C1 segment of cervical spinal cord (tissue), 14 donors: ENCODE data around the gene CAPZA1.
"Not testable (repeated sequence)": the region's sequence is repeated elsewhere in the genome, so short reads cannot be mapped to it uniquely, and the experiment has no call there.

Experiments
- DNase-seq, 14 donors: peaks; one replicate each; lab custom pipeline; 2025; lab: John Stamatoyannopoulos, UW

CAPZA1 gene

DNA sequence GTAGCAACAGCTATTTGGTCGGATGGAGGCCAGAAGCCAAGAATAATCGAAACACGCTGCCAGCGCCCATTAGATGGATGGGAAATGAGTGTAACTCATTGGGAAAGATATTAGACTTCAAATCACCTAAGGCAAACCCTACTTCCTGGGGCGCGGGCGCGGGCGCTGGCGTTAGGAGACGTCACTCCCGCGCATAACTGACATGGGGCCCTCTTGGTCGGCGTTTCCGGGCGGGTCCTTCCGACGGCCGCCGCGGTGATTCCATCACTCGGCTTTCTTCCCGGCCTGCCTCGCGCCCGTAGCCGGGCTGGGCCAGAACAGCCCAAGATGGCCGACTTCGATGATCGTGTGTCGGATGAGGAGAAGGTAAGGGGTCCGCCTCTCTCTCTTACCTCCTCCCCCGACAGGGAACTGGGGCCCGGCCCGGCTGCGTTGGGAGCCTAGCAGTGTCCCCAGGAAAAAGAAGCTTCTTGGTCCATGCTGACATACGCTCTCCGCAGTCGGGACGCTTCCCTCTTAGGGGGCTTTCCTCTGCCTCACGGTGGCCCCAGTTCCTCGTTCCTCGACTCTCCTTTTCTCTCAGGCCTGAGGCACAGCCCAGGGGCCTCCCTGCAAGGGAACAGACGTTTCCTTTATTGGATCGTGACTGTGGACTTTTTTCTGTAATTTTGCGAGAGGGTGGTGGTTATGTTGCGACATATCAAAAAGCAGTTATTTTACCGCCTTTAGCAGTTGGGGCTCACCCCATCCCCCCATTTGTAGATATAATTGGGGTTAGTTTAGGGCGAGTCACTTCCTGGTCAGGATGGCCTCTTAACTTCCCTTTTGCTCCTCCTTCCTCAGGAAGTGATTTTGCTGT, at the start of gene CAPZA1:
Gene CAPZA1, plus strand, starts transcription at position 315 of the 859 bp plus-strand sequence. Its CDS starts 13 bp downstream, at position 328.
- peak; percentile 38 to 91 (median 88) for DNase-seq

DNA sequence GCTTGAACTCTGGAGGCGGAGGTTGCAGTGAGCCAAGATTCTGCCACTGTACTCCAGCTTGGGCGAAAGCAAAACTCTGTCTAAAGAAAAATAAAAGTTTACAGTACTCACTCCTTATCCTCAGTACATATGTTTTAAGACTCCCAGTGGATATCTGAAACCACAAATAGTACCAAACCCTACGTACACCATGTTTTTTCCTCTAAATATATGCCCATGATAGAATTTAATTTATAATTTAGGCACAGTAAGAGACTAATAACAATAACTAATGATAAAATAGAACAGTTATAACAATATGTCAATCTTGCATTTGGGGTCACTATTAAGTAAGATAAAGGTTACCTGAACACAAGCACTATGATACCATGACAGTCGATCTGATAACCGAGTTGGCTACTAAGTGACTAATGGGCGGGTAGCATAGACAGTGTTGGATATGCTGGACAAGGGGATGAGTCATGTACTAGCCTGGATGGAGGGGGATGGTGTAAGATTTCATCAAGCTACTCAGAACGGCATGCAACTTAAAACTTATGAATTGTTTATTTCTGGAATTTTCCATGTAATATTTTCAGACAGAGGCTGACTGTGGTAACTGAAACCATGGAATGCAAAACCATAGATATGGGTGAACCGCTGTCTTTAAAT, 44.4 kb upstream of the CAPZA1 start:
- no peak for DNase-seq

DNA sequence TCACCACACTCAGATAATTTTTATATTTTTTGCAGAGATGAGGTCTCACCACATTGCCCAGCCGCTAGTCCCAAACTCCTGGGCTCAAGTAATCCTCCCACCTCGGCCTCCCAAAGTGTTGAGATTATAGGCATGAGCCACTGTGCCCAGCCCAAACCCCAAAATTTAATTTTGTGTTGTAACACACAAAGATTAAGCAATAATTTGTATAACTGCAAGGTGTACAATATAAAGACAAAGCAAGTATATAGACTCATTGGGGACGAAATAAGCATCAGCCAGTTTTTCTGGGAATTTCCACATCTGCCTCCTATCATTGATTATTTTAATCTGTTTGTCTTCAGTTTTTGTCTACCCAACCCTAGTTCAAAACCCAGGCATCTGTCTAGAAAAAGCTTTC, 43.4 kb upstream of the CAPZA1 start:
- no peak for DNase-seq

DNA sequence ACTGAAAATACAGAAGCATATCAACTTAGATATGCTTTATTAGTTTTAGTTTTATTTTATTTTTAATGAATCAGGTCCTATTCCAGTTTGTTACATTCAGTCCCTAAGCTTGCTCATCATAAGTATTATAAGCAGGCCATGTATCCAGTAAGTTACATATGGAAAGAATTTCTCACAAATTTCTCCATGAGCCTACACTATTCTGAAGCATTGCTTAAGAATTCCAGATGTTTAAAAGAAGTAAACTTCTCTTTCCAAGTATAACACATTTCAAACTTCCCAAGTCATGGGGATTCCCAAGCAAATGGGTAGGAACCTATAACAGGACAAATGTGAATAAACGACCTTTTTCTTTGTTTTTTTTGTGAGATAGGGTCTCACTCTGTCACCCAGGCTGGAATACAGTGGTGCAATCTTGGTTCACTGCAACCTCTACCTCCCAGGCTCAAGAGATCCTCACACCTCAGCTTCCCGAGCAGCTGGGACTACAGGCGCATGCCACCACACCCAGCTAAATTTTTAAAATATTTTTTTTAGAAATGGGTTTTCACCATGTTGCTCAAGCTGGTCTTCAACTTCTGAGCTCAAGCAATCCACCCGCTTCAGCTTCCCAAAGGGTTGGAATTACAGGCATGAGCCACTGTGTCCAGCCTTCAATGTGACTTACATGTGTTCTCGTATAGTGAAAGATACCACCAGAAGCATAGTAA, 39.7 kb upstream of the CAPZA1 start:
- no peak for DNase-seq

DNA sequence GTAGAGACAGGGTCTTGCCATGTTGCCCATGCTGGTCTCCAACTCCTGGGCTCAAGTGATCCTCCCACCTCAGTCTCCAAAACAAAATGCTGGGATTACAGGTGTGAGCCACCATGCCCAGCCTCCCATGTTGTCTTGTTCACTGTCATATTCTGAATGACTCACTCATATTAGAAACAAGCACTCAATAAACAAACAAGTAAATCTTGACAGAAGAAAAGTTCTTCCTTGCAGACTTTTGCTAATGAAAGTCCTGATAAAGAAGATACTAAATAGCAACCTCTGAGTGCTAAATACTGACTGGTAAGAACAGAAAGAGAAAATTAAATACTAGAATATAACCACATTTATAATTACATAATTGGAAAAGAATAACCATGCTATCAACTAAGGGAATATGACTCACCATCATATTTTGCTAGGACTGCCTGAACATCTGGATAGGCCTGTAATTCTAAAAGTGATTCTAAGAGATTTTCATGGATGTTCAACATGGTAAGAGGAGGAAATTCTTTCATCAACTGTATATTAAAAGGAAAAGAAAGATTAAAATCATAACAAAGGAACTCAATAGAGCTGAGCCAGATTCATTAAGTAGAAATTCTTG, 37.9 kb upstream of the CAPZA1 start:
- no peak for DNase-seq

DNA sequence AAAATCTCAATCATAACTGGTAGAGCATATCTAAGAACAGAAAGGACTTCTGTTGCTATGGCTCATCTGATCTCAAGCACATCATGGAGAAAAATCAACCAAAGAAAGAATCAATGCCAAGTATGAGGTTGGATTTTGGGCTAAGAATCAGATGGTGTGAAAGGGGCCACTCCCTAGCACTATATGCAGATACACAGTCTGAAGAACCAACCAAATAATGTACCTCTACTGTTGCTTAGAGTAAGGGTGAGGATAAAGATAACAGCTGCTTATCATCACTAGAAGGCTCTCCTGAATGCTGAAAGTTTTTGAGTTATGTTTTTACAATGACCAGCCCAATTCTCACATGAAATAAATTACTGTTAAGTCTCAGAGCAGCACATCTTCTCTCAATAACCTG, 36.3 kb upstream of the CAPZA1 start:
- no peak for DNase-seq

DNA sequence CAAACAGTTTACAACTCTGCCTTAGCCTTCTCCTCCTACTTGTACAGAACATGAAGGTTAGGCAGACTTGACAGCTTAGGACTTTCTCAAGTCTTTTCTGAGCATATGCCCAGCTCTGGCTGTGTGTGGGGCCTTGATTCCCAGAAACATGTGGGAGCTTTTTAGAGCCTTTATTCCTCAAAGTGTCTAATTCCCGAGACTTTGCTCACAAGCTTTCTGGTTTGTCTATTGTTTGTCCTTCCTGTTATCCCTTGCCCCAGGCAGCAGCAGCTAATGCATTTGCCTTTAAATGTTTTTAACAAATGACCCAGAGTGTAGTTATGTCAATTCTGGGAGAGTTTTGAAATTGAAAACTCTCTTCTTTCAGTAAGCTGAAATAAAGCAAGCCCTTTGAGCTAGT, 29.9 kb upstream of the CAPZA1 start:
- DNase-seq = no peak

DNA sequence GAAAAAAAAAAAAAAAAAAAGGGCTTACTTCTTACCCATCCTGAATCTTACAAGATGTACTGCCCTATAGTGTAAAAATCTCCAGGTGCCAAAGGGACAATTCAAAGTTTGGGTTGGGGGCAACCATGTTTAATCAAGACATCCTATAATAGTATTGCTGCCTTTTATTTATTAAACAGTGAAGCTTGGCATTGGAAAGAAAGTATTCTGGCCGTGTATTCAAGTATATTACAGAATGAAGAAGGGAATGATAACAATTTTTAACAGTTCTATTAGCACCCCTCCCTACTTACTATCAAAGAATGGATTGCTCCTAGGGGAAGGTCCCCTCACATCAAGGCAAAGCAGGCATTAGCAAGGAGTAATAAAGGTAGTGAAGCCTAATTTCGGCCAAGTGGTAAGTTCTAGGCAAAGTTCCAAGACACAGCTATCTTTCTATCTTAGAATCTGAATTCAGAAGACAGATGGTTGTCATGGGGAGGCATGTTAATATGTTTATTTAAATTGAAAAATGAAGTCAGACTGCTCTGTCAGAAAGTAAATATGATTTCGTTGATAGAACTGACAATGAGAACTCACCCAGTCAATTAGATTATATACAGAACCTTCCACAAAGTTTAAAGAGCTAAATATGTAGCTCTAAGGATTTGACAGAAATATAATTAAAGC, 25.3 kb upstream of the CAPZA1 start:
- DNase-seq = peak in 1 of 14 donors; percentile 9

DNA sequence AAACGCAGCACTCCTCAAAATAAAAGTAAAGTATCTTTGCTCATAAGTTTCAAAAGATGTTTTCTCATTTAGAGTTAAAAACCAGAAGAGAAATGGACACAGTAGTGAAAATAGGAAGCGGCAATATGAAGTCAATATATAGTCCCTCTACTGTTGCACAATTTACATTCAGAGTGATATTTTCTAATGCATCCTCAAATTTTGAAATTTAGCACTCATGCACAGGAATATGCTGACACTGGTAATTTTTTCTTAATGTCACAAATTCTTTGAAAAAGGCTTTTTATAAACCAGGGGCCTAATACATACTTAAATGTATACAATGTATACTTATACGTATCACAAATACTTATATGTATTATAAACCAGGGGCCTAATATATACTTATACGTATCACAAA, 20.2 kb upstream of the CAPZA1 start:
- no peak for DNase-seq

DNA sequence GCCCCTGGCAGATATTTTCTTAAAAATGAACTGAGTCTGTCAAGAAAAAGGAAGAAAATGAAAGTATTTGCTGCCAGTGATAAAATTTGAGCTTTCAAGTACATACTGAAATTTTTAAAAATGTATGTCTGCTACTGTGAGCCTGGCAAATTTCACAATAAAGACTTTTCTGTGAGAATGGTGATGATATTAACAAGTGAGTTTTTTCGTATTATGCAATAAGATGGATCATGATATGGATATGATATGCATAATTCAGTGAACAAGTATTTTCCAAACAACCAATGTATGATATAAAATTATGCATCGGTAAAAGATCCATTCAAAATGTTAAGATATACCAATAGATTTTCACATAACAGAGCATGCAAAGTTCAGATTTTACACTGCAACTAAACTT, 16.6 kb upstream of the CAPZA1 start:
- DNase-seq = no peak

DNA sequence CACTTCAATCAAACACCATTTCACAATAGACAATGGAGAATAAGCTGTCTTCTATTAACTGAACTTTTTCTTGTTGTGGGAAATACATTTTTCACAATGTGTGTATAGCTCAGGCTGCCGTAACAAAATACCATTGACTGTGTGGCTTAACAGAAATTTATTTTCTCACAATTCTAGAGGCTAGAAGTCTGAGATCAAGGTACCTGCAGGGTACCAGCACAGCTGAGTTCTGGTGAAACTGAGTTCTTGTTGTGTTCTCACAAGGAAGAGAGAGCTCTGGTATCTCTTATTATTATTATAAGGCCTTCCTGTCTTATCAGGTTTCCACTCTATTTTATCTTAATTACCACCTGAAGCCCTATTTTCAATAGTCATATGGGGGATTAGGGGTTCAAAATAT, 16.1 kb upstream of the CAPZA1 start:
- no peak for DNase-seq

DNA sequence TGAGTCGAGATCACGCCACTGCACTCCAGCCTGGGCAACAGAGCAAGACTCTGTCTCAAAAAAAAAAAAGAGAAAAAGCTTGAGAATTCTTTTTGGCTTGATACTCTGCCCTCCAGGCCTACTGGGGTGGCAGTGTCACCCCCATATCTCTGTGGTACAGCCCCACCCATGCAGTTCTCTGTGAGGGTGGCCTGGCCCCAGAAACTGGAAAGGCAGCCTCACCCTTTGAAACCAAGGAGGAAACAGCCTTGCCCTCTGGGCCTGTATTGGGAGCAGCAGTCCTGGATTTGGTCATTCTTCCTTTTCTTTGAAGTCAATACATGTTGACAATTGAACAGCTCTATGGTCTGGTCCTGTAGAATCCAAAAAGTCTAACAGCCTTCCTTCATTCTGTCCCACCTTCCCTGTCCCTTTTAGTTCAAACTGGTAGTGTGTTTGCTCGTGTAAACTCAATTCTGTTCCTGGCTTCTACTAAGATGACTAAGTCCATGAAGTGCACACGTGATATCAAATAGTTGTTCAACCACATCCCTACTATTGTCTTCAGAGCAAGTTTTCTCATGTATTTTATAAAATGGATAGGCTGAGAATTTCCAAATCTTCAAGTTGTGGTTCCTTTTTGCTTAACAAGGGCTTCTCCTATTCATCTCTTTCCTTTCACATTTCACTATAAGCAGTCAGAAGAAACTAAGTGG, 13.9 kb upstream of the CAPZA1 start:
- no peak for DNase-seq

DNA sequence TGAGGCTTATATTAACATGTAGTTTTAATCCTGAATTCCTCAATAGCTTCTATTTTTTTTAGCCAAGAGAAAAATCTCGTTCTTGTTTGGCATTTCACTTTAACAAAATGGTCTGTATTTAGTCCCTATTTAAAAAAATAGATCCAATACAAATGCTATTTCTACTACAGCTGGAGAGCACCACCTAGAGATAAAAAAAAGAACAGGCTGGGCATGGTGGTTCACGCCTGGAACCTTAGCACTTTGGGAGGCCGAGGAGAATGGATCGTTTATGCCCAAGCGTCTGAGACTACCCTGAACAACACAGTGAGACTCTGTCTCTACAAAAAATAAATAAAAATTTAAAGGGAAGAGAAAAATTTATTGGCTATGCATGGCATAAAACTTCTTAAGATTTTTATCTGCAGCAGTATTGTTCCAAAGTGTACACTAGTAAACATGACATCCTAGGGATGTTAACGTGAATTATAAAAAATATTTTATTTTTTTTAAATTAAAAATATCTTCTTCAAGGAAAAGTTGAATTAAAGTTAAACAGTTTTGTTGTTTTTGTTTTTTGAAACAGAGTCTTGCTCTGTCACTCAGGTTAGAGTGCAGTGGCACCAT, 5.1 kb upstream of the CAPZA1 start:
- DNase-seq = no peak

DNA sequence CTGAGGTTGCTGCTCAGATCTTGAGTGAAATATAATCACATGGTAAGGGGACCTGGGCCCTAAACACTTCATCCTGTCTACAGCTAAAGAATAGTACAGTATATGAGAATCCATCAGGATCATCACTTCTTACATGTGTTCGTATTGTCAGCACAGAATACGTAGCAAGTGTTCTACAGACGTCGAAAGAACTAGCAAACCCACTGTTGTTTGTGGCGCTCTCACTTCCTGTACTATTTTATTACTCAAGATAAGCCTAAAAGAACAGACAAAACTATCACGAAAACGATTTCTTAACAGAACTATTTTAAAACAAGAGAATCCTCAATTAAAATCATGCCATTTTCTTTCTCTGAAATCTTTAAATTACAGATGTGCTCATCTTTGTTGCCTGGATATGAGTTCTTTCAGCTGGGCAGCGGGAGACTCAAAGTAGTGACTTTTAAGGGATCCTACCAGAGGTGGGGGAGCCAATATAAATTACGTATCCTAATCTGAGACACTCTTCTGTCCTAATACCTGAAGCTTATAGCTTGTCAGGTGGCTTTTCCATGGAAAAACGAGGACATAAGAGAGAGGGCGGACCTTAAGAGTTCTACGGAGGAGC, 1.4 kb upstream of the CAPZA1 start:
- DNase-seq = peak in 1 of 14 donors; percentile 13

DNA sequence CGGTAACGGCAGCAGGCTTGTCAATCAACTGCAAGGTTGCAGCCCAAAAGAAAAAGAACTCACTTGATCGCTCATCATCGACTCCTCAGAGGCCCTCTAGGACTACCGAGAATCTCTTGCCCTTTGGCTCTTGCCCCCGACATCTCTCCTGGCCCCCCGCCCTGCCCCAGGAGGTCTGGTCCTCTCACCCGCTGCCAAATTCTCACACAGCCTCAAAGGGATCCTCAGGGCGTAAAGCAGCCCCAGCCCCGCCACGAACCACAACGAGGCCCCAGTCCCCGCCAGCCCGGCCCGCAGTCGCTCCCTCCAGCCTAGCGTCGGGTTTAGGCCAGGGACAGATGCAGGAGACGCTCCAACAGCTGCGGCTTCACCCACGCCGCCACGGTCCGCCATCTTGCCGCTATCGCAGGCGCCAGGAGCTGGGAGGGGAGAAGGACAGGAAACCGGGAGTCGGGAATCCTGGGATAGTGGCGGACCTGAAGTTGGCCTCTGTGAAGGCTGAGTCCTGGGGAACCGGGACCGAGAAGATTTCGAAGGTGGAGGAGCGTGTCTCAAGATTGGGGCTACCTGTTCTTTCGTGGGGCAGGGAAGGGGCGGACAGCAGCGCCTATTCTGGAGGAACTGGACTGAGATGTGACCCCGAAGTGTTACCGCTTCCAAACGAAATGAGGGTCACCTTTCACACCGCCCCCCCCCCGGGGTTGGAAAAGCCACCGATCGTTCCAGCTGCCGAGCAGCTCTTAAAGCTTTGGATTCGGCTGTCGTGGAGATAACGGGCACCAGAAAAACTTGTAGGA, 713 bp upstream of the CAPZA1 start, which contains the start of gene ST7L:
Gene ST7L, minus strand, starts transcription at position 421 of the 797 bp plus-strand sequence. Its CDS starts 28 bp downstream, at position 393.
- peak; percentile 32 to 91 (median 82) for DNase-seq

DNA sequence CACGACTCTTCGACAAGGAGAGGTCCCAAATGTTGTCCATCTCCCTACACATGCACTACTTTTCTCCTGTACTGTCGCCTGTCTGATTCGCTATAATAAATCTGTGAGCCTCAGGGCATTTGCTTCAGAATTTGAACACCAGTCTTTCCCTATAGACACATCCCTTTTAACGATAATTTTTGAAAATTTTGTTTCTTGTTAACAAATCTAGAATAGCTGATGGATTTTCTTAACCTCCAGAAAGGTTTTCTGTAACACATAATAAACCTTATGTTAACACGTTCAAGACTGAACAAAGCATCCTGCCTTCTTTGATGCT, 704 bp downstream of the CAPZA1 start:
- no peak for DNase-seq

DNA sequence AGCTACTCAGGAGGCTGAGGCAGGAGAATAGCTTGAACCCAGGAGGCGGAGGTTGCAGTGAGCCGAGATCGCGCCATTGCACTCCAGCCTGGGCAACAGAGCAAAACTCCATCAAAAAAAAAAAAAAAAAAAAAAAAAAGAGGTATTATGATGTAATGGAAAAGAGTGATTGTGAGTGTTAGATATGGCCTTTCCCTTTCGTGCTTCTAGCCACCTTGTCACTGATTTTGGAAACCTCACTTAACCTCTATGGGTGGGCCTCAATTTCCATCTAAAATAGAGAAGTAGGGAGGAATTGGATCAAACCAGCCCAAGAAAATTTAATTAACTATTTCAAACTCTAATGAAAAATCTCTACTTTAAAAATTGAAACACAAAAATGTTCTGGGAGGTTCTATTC, 4.9 kb downstream of the CAPZA1 start:
- DNase-seq = not testable (repeated sequence)

DNA sequence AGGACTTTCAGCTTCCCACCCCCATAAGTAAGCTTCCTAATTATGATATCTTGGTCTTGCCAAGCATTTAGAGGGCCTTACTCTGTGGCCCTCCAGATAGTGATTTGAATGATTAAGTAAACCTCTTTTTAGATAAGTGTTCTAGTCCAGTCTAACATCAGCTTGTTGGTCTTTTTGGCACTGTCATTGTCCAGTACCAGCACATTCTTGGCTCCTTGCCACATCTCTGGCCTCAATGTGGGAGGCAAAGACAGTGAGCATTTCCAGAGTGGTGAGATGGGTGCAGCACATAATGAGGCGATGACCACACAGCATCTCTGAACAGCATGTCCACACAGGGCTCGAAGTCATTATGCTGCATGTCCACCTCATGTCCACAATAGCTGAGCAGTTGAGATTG, 6.1 kb downstream of the CAPZA1 start:
- peak in 1 of 14 donors; percentile 9 for DNase-seq

DNA sequence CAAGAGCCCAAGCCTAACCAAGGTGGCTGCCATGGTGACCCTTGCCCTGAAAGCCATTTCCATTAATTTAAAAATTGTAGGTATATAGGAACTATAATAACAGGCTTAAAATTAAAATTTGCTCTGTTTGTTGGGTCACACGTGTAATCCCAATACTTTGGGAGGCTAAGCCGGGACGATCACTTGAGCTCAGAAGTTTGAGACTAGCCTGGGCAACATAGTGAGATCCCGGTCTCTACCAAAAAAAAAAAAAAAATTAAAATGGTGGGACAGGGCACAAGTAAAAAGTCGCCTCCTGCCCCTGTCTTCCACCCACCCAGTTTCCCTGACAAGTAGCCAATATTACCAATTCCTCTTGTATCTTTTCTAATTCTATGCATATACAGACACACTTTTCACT, 6.6 kb downstream of the CAPZA1 start:
- DNase-seq = no peak
